H1 (cell line): ENCODE measurements around the gene STAG1. TPM values are rescaled to one million over a fixed set of nuclear protein-coding genes. Genes with fewer than 3 reads are reported as not detected.

Source experiments
- CTCF ChIA-PET: fragments of 300-600 bp; sonication (Branson Sonifier 250); formaldehyde crosslinking; loops from one replicate; lab custom pipeline; 2021; ENCODE audit not compliant: partially characterized antibody; lab: Charles Lee
- POLR2A ChIA-PET: fragments of 300-600 bp; sonication (Branson Sonifier 250); formaldehyde crosslinking; loops from one replicate; lab custom pipeline; 2021; ENCODE audit warnings: inconsistent platforms; ENCODE audit not compliant: partially characterized antibody; lab: Charles Lee
- DNase-seq, 2 experiments: peaks; one replicate each; pipeline versions ENCODE4 v3.0.0 to v3.0.0-alpha.2; 2010 to 2022; ENCODE audit warnings: low spot score in 2 of 2, low read depth in 1 of 2, mixed read lengths in 1 of 2
- FAIRE-seq: peaks from 2 replicates; lab custom pipeline; 2011; peaks lifted over from hg19 to GRCh38; lab: Jason Lieb, UNC
- H2AFZ ChIP-seq: 2 replicates; pipeline ENCODE4 v1.8.1; 2012; ENCODE audit warnings: low read length, inconsistent platforms
- H2AK5ac ChIP-seq: 2 replicates; pipeline ENCODE4 v1.6.1; 2013; ENCODE audit warnings: low read depth, low read length
- H2BK120ac ChIP-seq: replicated peaks from 2 replicates; pipeline ENCODE3; 2013; ENCODE audit warnings: low read depth, low read length, inconsistent platforms
- H2BK12ac ChIP-seq: 2 replicates; pipeline ENCODE4 v1.6.1; 2013; ENCODE audit warnings: low read depth, low read length
- H2BK15ac ChIP-seq: 2 replicates; pipeline ENCODE4 v1.6.1; 2013; ENCODE audit warnings: low read length
- H2BK20ac ChIP-seq: 2 replicates; pipeline ENCODE4 v1.6.1; 2013; ENCODE audit warnings: low read length
- H2BK5ac ChIP-seq: 2 replicates; pipeline ENCODE4 v1.6.1; 2013; ENCODE audit warnings: low read depth, low read length
- H3K14ac ChIP-seq: 2 replicates; pipeline ENCODE4 v1.6.1; 2013; ENCODE audit warnings: inconsistent platforms; ENCODE audit not compliant: insufficient read length
- H3K18ac ChIP-seq: 2 replicates; pipeline ENCODE4 v1.6.1; 2013; ENCODE audit warnings: low read length; ENCODE audit errors: extremely low read depth
- H3K23ac ChIP-seq: 2 replicates; pipeline ENCODE4 v1.6.1; 2013; ENCODE audit warnings: inconsistent platforms; ENCODE audit not compliant: insufficient read length
- H3K23me2 ChIP-seq: 2 replicates; pipeline ENCODE4 v1.6.1; 2013; ENCODE audit warnings: low read depth, low read length
- H3K27ac ChIP-seq: 2 replicates; pipeline ENCODE4 v1.6.1; 2011; ENCODE audit warnings: low read depth, low read length, inconsistent platforms
- H3K27me3 ChIP-seq, 4 experiments: replicated peaks in 1 of 4; 1 replicate in 1 of 4; 2 replicates in 3 of 4; pipeline versions ENCODE4 v1.6.1 to v1.8.1; 2011 to 2013; ENCODE audit warnings: low read length in 3 of 4, mild to moderate bottlenecking in 3 of 4, inconsistent platforms in 2 of 4, mixed read lengths in 2 of 4, moderate library complexity in 1 of 4; ENCODE audit not compliant: control insufficient read depth in 3 of 4, insufficient read depth in 3 of 4; ENCODE audit errors: extremely low read depth in 1 of 4
- H3K36me3 ChIP-seq, 4 experiments: 2 replicates each; pipeline versions ENCODE4 v1.6.1 to v1.8.1; 2011 to 2013; ENCODE audit warnings: mild to moderate bottlenecking in 4 of 4, low read length in 3 of 4, moderate library complexity in 2 of 4, control low read depth in 1 of 4, inconsistent platforms in 1 of 4; ENCODE audit not compliant: insufficient read depth in 4 of 4, control insufficient read depth in 2 of 4
- H3K4ac ChIP-seq: replicated peaks from 2 replicates; pipeline ENCODE3; 2013; ENCODE audit warnings: low read length, low read depth, mixed read lengths, inconsistent platforms; ENCODE audit not compliant: insufficient read length
- H3K4me1 ChIP-seq, 4 experiments: replicated peaks in 1 of 4; 1 replicate in 1 of 4; 2 replicates in 3 of 4; pipeline versions ENCODE4 v1.6.1 to v1.8.1; 2011 to 2013; ENCODE audit warnings: low read length in 3 of 4, inconsistent platforms in 2 of 4, mixed read lengths in 1 of 4; ENCODE audit not compliant: insufficient read depth in 4 of 4, control insufficient read depth in 3 of 4
- H3K4me2 ChIP-seq, 2 experiments: 2 replicates each; pipeline versions ENCODE4 v1.6.1 to v1.8.1; 2011 to 2013; ENCODE audit warnings: low read depth in 2 of 2, low read length in 2 of 2, control low read depth in 1 of 2, inconsistent platforms in 1 of 2, mild to moderate bottlenecking in 1 of 2; ENCODE audit not compliant: insufficient read depth in 1 of 2
- H3K4me3 ChIP-seq, 4 experiments: fragments of 200-600, 300-600 bp in 1 of 4; sonication (generic), shearing (Covaris generic), sonication (Bioruptor Twin) in 1 of 4; 2 replicates each; pipeline versions ENCODE4 v1.5.1 to v1.8.1; 2011 to 2016; ENCODE audit warnings: low read length in 4 of 4, low read depth in 3 of 4, control low read depth in 2 of 4, inconsistent platforms in 2 of 4, mild to moderate bottlenecking in 2 of 4, mixed read lengths in 1 of 4, moderate library complexity in 1 of 4; ENCODE audit not compliant: insufficient read depth in 2 of 4; ENCODE audit errors: extremely low read depth in 1 of 4
- H3K56ac ChIP-seq: replicated peaks from 2 replicates; pipeline ENCODE3; 2013; ENCODE audit warnings: low read depth, mild to moderate bottlenecking, mixed read lengths, low read length, inconsistent platforms; ENCODE audit not compliant: insufficient read length
- H3K79me1 ChIP-seq: 2 replicates; pipeline ENCODE4 v1.6.1; 2013; ENCODE audit warnings: low read depth, low read length, control low read depth
- H3K79me2 ChIP-seq, 2 experiments: 2 replicates each; pipeline versions ENCODE4 v1.6.1 to v1.8.1; 2012 to 2013; ENCODE audit warnings: low read length in 2 of 2, mild to moderate bottlenecking in 2 of 2, inconsistent platforms in 1 of 2; ENCODE audit not compliant: insufficient read depth in 2 of 2, control insufficient read depth in 1 of 2
- H3K9ac ChIP-seq, 4 experiments: replicated peaks in 1 of 4; 1 replicate in 1 of 4; 2 replicates in 3 of 4; pipeline versions ENCODE4 v1.6.1 to v1.8.1; 2011 to 2013; ENCODE audit warnings: low read depth in 3 of 4, low read length in 3 of 4, control low read depth in 2 of 4, mild to moderate bottlenecking in 2 of 4, moderate library complexity in 2 of 4, inconsistent platforms in 1 of 4; ENCODE audit errors: extremely low read depth in 1 of 4
- H3K9me3 ChIP-seq, 2 experiments: 2 replicates each; pipeline versions ENCODE4 v1.6.1 to v1.8.1; 2012 to 2013; ENCODE audit warnings: mild to moderate bottlenecking in 2 of 2, moderate library complexity in 2 of 2, control low read depth in 1 of 2, inconsistent platforms in 1 of 2, low read depth in 1 of 2, low read length in 1 of 2, mixed read lengths in 1 of 2; ENCODE audit not compliant: insufficient read depth in 2 of 2
- H4K20me1 ChIP-seq, 2 experiments: replicated peaks in 1 of 2; 2 replicates each; pipeline versions ENCODE3 to v1.8.1; 2011 to 2013; ENCODE audit warnings: inconsistent platforms in 2 of 2, low read length in 2 of 2, mild to moderate bottlenecking in 1 of 2; ENCODE audit not compliant: insufficient read depth in 2 of 2, control insufficient read depth in 1 of 2
- H4K5ac ChIP-seq: 2 replicates; pipeline ENCODE4 v1.6.1; 2013; ENCODE audit warnings: low read length, low read depth, mixed read lengths, inconsistent platforms; ENCODE audit not compliant: insufficient read length
- H4K8ac ChIP-seq: 2 replicates; pipeline ENCODE4 v1.8.0; 2013; ENCODE audit warnings: mild to moderate bottlenecking, moderate library complexity, low read length, inconsistent platforms; ENCODE audit not compliant: insufficient read depth; ENCODE audit errors: extremely low read depth
- H4K91ac ChIP-seq: replicated peaks from 2 replicates; pipeline ENCODE3; 2013; ENCODE audit warnings: low read length, mixed read lengths, inconsistent platforms; ENCODE audit not compliant: insufficient read length
- ASH2L ChIP-seq: fragments of 200-600, 300-600 bp; sonication (generic); IDR thresholded peaks from one replicate; pipeline ENCODE4 v1.7.1; 2017; ENCODE audit warnings: low read length
- BCL11A ChIP-seq, 2 experiments: IDR thresholded peaks; one replicate each; pipeline ENCODE4 v1.6.1; 2011; ENCODE audit warnings: low read depth in 2 of 2, low read length in 2 of 2, mild to moderate bottlenecking in 2 of 2
- CTBP2 ChIP-seq: IDR thresholded peaks from 2 replicates; pipeline ENCODE4 v1.7.0; 2011; ENCODE audit warnings: borderline replicate concordance, mild to moderate bottlenecking, moderate library complexity, mixed read lengths, low read length; ENCODE audit not compliant: insufficient read depth, insufficient read length
- EGR1 ChIP-seq: IDR thresholded peaks from 2 replicates; pipeline ENCODE4 v1.6.1; 2011; ENCODE audit warnings: low read depth, low read length, borderline replicate concordance
- EP300 ChIP-seq, 2 experiments: IDR thresholded peaks; 1 replicate in 1 of 2; 2 replicates in 1 of 2; pipeline ENCODE4 v1.6.1; 2011 to 2012; ENCODE audit warnings: low read depth in 2 of 2, low read length in 2 of 2, mild to moderate bottlenecking in 2 of 2, borderline replicate concordance in 1 of 2, inconsistent platforms in 1 of 2, moderate library complexity in 1 of 2
- HDAC6 ChIP-seq: IDR thresholded peaks from one replicate; pipeline ENCODE4 v1.7.1; 2012; ENCODE audit warnings: low read depth, mild to moderate bottlenecking, inconsistent platforms, low read length, moderate library complexity
- JUND ChIP-seq: IDR thresholded peaks from 2 replicates; pipeline ENCODE4 v1.6.1; 2011; ENCODE audit warnings: mild to moderate bottlenecking, improper control_type of control experiment, low read length
- NRF1 ChIP-seq: IDR thresholded peaks from 2 replicates; pipeline ENCODE4 v1.6.1; 2011; ENCODE audit warnings: mild to moderate bottlenecking, low read depth, low read length, improper control_type of control experiment
- POLR2A ChIP-seq, 2 experiments: IDR thresholded peaks; 1 replicate in 1 of 2; 2 replicates in 1 of 2; pipeline ENCODE4 v1.6.1; 2011; ENCODE audit warnings: low read depth in 2 of 2, low read length in 2 of 2, mild to moderate bottlenecking in 2 of 2; ENCODE audit errors: control extremely low read depth in 1 of 2
- RFX5 ChIP-seq: IDR thresholded peaks from 2 replicates; pipeline ENCODE4 v1.6.1; 2011; ENCODE audit warnings: low read depth, low read length, improper control_type of control experiment, borderline replicate concordance
- SRF ChIP-seq: IDR thresholded peaks from 2 replicates; pipeline ENCODE4 v1.6.1; 2011; ENCODE audit warnings: mild to moderate bottlenecking, low read depth, low read length, moderate library complexity
- TCF12 ChIP-seq: IDR thresholded peaks from 2 replicates; pipeline ENCODE4 v1.6.1; 2011; ENCODE audit warnings: low read depth, mild to moderate bottlenecking, low read length
- WGBS, 2 experiments: shearing (Covaris generic) in 1 of 2; methylation state at CpG; one replicate each; pipeline versions ENCODE4 v1.1.6 to v1.1.7; 2013 to 2015; ENCODE audit warnings: low lambda C conversion rate in 2 of 2, mixed read lengths in 2 of 2, inconsistent platforms in 1 of 2, low coverage in 1 of 2, missing lambda C conversion rate in 1 of 2; ENCODE audit not compliant: insufficient replicate concordance in 2 of 2, insufficient coverage in 1 of 2, insufficient read length in 1 of 2; ENCODE audit errors: extremely low coverage in 1 of 2, missing lambda C conversion rate in 1 of 2; 5-methylcytosine and 5-hydroxymethylcytosine counted together
- polyA plus RNA-seq, 7 experiments: library from polyadenylated mRNA; depleted of rRNA in 3 of 7; stranded (reverse) in 5 of 7; unstranded in 2 of 7; fragments of >200 nt in 5 of 7; fragments of 200-250 nt in 2 of 7; gene quantifications; 1 replicate in 5 of 7; 2 replicates in 1 of 7; 4 replicates in 1 of 7; pipeline versions ENCODE4 v1.2.1 to v1.2.3, GENCODE V29; 2011 to 2013; ENCODE audit warnings: missing spikeins in 2 of 7, mixed read lengths in 2 of 7
- total RNA-seq: library from RNA; stranded (reverse); fragmentation: NEBNext Ultra II Directional; extraction: Animal tissue kit (Norgen Biotek cat#: 25700); gene quantifications from 2 replicates; pipeline ENCODE4 v1.2.1, GENCODE V29; 2021
- TF ChIP-seq, protein P1 (sequence below): IDR thresholded peaks from 2 replicates; pipeline ENCODE4 v1.6.1; 2012; ENCODE audit warnings: inconsistent platforms

STAG1 gene
- total and polyA plus RNA-seq, 2 of the 8 experiments (the other 6 are each of a cell fraction or from before 2014, with no cell fraction given): 4.6 to 23.4 TPM

DNA sequence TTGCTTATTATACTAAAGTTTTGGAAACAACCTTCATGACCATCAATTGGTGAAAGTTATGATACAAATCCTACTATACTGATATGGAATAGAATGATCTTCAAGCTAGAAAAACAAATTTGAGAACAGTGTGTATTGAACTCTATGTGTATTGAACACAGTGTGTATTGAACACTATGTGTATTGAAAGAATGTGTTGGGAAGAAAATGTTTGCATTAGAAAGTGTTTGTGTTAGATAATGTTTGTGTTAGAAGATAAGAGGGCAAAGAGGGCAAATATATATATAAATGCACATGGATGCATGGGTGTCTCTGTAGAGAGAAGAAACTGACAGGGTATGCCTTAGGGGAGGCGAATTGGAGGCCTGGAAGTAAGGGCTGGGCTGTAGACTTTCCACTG, 459.7 kb downstream of the STAG1 start:
- Histone ChIP-seq H3K4me1 (peaks cover 0 to 6% (median 2%) of the 10 kb centered on the region in 4 experiments; a peak in 5 of 7 replicates), H3K27ac (no peak overlapping the region), H3K23ac (no peak overlapping the region), H4K20me1 (no peaks in the 10 kb centered on the region), H3K79me2 (no peaks in the 10 kb centered on the region; a peak in 1 of 4 replicates), H2BK5ac (no peak overlapping the region), H2BK20ac (no peak overlapping the region), H4K8ac (no peak overlapping the region), H4K5ac (no peak overlapping the region), H3K36me3 (peaks cover 0 to 5% (median 2%) of the 10 kb centered on the region in 4 experiments; a peak in 4 of 8 replicates), H3K18ac (no peak overlapping the region), H3K27me3 (no peaks in the 10 kb centered on the region), H3K9ac (no peak overlapping the region), H3K9me3 (no peaks in the 10 kb centered on the region), H2BK15ac (no peak overlapping the region), H3K23me2 (no peaks in the 10 kb centered on the region), H2AK5ac (no peak overlapping the region), H2AFZ (no peak overlapping the region), H2BK12ac (no peak overlapping the region), H3K56ac (no peak overlapping the region), H3K4ac (no peak overlapping the region), H4K91ac (no peak overlapping the region), H3K14ac (no peak overlapping the region), H3K4me2 (no peak overlapping the region), H3K4me3 (no peak overlapping the region), H3K79me1 (no peaks in the 10 kb centered on the region), H2BK120ac (no peak overlapping the region)
- FAIRE-seq (no peak), DNase-seq (no peak)
- ChIA-PET POLR2A (no interaction called here), CTCF (no interaction called here)
- 87% methylated on average over 1 of the region's 1 CpG; no CpG with 5 or more reads in 1 of the 2 experiments for WGBS, 2 experiments
- TF ChIP-seq, protein P1, sequence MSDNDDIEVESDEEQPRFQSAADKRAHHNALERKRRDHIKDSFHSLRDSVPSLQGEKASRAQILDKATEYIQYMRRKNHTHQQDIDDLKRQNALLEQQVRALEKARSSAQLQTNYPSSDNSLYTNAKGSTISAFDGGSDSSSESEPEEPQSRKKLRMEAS: no peak
- no peak for TF ChIP-seq EGR1
- no peak for TF ChIP-seq ASH2L
- no peak for TF ChIP-seq SRF
- no peak for TF ChIP-seq JUND
- no peak for TF ChIP-seq TCF12
- TF ChIP-seq RFX5: no peak
- no peak for TF ChIP-seq CTBP2
- no peak for TF ChIP-seq BCL11A (IDR thresholded peaks at IDR 0.05; ENCODE audit: low read depth in 2 of 2, low read length in 2 of 2)
- TF ChIP-seq POLR2A (IDR thresholded peaks at IDR 0.05; ENCODE audit: control extremely low read depth in 1 of 2, low read depth in 2 of 2, low read length in 2 of 2): no peak
- no peak for TF ChIP-seq HDAC6
- TF ChIP-seq EP300 (IDR thresholded peaks at IDR 0.05; ENCODE audit: borderline replicate concordance in 1 of 2, low read depth in 2 of 2, low read length in 2 of 2): no peak
- no peak for TF ChIP-seq NRF1
